ENCODE measurements around the gene OMG. TPM values are rescaled to one million over a fixed set of nuclear protein-coding genes. Genes with fewer than 3 reads are reported as not detected.
A peak's percentile ranks its signal among the peaks of the same experiment; 100 is the strongest.

The OMG gene
- total and polyA plus RNA-seq, 2 donors (not counting 1 experiment from before 2014, with no cell fraction given), result 17.3 to 26.8 TPM

DNA sequence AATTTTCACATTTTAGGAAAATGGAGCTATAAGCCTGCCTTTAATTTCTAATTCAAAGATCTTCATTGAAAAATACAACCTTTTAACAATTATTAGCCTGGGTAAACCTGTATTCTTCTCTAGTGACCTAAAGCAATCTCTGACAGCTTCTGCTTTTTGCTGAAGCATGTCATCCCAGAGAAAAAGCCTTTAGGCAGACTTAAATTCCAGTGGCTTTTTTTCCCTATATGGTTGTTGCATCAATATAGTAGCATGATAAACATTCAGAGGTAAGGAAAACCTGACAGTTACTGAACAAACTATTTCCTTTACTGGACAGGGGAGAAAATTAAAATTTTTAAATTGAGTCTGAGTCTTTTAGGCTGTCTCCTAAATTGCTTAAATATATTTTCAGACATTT is 32.2 kb upstream of the OMG start:
- no peak overlapping the region for H3K4me3 ChIP-seq (replicated peaks in 1 of 4; ENCODE audit: control extremely low read depth in 1 of 4, insufficient read depth in 1 of 4, low read depth in 3 of 4, low read length in 4 of 4)
- H3K9ac ChIP-seq (ENCODE audit: insufficient read depth, low read length), result no peak overlapping the region
- no peaks in the 10 kb centered on the region for H3K27me3 ChIP-seq (ENCODE audit: control insufficient read depth, insufficient read depth, low read length)
- no peaks in the 10 kb centered on the region for H4K20me1 ChIP-seq (ENCODE audit: control insufficient read depth, extremely low read depth, insufficient read depth, low read length)
- H3K36me3 ChIP-seq (ENCODE audit: control insufficient read depth, insufficient read depth, low read length), result peaks cover 2% of the 10 kb centered on the region
- H3K4me1 ChIP-seq (ENCODE audit: control insufficient read depth, extremely low read depth, insufficient read depth, low read length), result peaks cover 10% of the 10 kb centered on the region
- H3K9me3 ChIP-seq (ENCODE audit: control insufficient read depth, insufficient read depth, low read depth, low read length), result no peaks in the 10 kb centered on the region
- H3K27ac ChIP-seq (ENCODE audit: insufficient read depth, low read length), result no peak overlapping the region
- no peak for TF ChIP-seq EZH2 (IDR thresholded peaks at IDR 0.05; ENCODE audit: low read length, missing control alignments)
- TF ChIP-seq, protein P1, sequence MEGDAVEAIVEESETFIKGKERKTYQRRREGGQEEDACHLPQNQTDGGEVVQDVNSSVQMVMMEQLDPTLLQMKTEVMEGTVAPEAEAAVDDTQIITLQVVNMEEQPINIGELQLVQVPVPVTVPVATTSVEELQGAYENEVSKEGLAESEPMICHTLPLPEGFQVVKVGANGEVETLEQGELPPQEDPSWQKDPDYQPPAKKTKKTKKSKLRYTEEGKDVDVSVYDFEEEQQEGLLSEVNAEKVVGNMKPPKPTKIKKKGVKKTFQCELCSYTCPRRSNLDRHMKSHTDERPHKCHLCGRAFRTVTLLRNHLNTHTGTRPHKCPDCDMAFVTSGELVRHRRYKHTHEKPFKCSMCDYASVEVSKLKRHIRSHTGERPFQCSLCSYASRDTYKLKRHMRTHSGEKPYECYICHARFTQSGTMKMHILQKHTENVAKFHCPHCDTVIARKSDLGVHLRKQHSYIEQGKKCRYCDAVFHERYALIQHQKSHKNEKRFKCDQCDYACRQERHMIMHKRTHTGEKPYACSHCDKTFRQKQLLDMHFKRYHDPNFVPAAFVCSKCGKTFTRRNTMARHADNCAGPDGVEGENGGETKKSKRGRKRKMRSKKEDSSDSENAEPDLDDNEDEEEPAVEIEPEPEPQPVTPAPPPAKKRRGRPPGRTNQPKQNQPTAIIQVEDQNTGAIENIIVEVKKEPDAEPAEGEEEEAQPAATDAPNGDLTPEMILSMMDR (conservative IDR thresholded peaks at IDR 0.05 in 1 of 2, IDR thresholded peaks at IDR 0.05 in 1 of 2; ENCODE audit: low read depth in 1 of 2, low read length in 2 of 2), result no peak
- no peak overlapping the region for H3K4me2 ChIP-seq (ENCODE audit: extremely low read depth, insufficient read depth, low read length)
- no peak overlapping the region for H2AFZ ChIP-seq (ENCODE audit: low read length)
- H3K79me2 ChIP-seq (ENCODE audit: control insufficient read depth, insufficient read depth, low read length), result no peaks in the 10 kb centered on the region
- no peak for DNase-seq (ENCODE audit: low read depth in 2 of 2)

- H3K9me3 ChIP-seq (ENCODE audit: control insufficient read depth, insufficient read depth, low read depth, low read length), result no peaks in the 10 kb centered on the region
- DNase-seq (ENCODE audit: low read depth in 2 of 2), result peak; percentile 48 to 76
- no peaks in the 10 kb centered on the region for H3K27me3 ChIP-seq (ENCODE audit: control insufficient read depth, insufficient read depth, low read length)
- H3K4me2 ChIP-seq (ENCODE audit: extremely low read depth, insufficient read depth, low read length), result no peak overlapping the region
- TF ChIP-seq, protein P1 (conservative IDR thresholded peaks at IDR 0.05 in 1 of 2, IDR thresholded peaks at IDR 0.05 in 1 of 2; ENCODE audit: low read depth in 1 of 2, low read length in 2 of 2), result no peak
- TF ChIP-seq EZH2 (IDR thresholded peaks at IDR 0.05; ENCODE audit: low read length, missing control alignments), result no peak
- peaks cover 10% of the 10 kb centered on the region for H3K4me1 ChIP-seq (ENCODE audit: control insufficient read depth, extremely low read depth, insufficient read depth, low read length)
- no peaks in the 10 kb centered on the region for H3K79me2 ChIP-seq (ENCODE audit: control insufficient read depth, insufficient read depth, low read length)
- H3K9ac ChIP-seq (ENCODE audit: insufficient read depth, low read length), result no peak overlapping the region
- H2AFZ ChIP-seq (ENCODE audit: low read length), result no peak overlapping the region
- H3K27ac ChIP-seq (ENCODE audit: insufficient read depth, low read length), result peak overlapping the region; percentile 33
- no peaks in the 10 kb centered on the region for H4K20me1 ChIP-seq (ENCODE audit: control insufficient read depth, extremely low read depth, insufficient read depth, low read length)
- H3K36me3 ChIP-seq (ENCODE audit: control insufficient read depth, insufficient read depth, low read length), result peaks cover 2% of the 10 kb centered on the region
- no peak overlapping the region for H3K4me3 ChIP-seq (replicated peaks in 1 of 4; ENCODE audit: control extremely low read depth in 1 of 4, insufficient read depth in 1 of 4, low read depth in 3 of 4, low read length in 4 of 4)
These were observed 31.1 kb upstream of the OMG start for GRCh38 chr17:31328160-31328535.

DNA sequence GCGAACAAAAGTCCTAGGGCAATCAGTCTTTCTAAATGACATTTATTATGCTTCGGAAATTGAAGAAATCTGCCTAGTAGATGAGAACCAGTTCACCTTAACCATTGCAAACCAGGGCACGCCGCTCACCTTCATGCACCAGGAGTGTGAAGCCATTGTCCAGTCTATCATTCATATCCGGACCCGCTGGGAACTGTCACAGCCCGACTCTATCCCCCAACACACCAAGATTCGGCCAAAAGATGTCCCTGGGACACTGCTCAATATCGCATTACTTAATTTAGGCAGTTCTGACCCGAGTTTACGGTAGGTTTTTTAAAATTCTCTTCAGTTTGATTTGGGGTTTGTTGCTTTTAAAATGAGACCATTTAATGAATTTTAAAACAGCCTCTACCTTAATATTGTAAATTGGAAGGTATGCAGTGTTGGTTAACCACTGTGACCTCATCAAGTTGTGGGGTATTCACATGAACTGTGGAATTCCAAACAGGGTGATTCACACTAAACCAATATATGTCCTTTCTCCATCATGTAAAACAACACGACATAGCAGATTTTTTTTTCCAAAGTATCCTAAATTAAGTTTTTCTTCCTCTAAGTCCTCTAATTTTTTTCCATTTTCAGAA is 30.6 kb upstream of the OMG start:
- no peak for TF ChIP-seq EZH2 (IDR thresholded peaks at IDR 0.05; ENCODE audit: low read length, missing control alignments)
- TF ChIP-seq, protein P1 (conservative IDR thresholded peaks at IDR 0.05 in 1 of 2, IDR thresholded peaks at IDR 0.05 in 1 of 2; ENCODE audit: low read depth in 1 of 2, low read length in 2 of 2), result no peak
- Histone ChIP-seq H3K36me3 (ENCODE audit: control insufficient read depth, insufficient read depth, low read length) (peaks cover 2% of the 10 kb centered on the region), H3K9ac (ENCODE audit: insufficient read depth, low read length) (no peak overlapping the region), H3K27ac (ENCODE audit: insufficient read depth, low read length) (peak overlapping the region; percentile 75), H3K79me2 (ENCODE audit: control insufficient read depth, insufficient read depth, low read length) (no peaks in the 10 kb centered on the region), H3K4me2 (ENCODE audit: extremely low read depth, insufficient read depth, low read length) (peak overlapping the region; percentile 20), H3K9me3 (ENCODE audit: control insufficient read depth, insufficient read depth, low read depth, low read length) (no peaks in the 10 kb centered on the region), H3K27me3 (ENCODE audit: control insufficient read depth, insufficient read depth, low read length) (no peaks in the 10 kb centered on the region), H2AFZ (ENCODE audit: low read length) (no peak overlapping the region), H3K4me3 (replicated peaks in 1 of 4; ENCODE audit: control extremely low read depth in 1 of 4, insufficient read depth in 1 of 4, low read depth in 3 of 4, low read length in 4 of 4) (no peak overlapping the region), H3K4me1 (ENCODE audit: control insufficient read depth, extremely low read depth, insufficient read depth, low read length) (peaks cover 10% of the 10 kb centered on the region), H4K20me1 (ENCODE audit: control insufficient read depth, extremely low read depth, insufficient read depth, low read length) (no peaks in the 10 kb centered on the region)
- DNase-seq (ENCODE audit: low read depth in 2 of 2), result peak; percentile 82 to 95
